MM.1S (cell line): Measurements from ENCODE around the gene MRAS.

Source experiments
- DNase-seq: peaks from one replicate; pipeline ENCODE4 v3.0.0-alpha.2; 2015
- H2AFZ ChIP-seq: fragments of 300-600 bp; sonication (generic); 2 replicates; pipeline ENCODE4 v1.6.0; 2016; ENCODE audit warnings: antibody characterized with exemption, low read length
- H3F3A ChIP-seq: fragments of 300-600 bp; sonication (generic); 2 replicates; pipeline ENCODE4 v1.6.1; 2016; ENCODE audit warnings: mild to moderate bottlenecking, antibody characterized with exemption, low read length, moderate library complexity, mixed read lengths; ENCODE audit not compliant: insufficient read depth
- H3K27ac ChIP-seq: fragments of 300-600 bp; sonication (generic); 2 replicates; pipeline ENCODE4 v1.5.1; 2016; ENCODE audit warnings: mild to moderate bottlenecking, low read length
- H3K27me3 ChIP-seq: fragments of 300-600 bp; sonication (generic); replicated peaks from 2 replicates; pipeline ENCODE4 v1.6.0; 2016; ENCODE audit warnings: low read length; ENCODE audit not compliant: insufficient read depth
- H3K36me3 ChIP-seq: fragments of 300-600 bp; sonication (generic); replicated peaks from 2 replicates; pipeline ENCODE4 v1.6.1; 2016; ENCODE audit warnings: mild to moderate bottlenecking, low read length, mixed read lengths; ENCODE audit not compliant: insufficient read depth
- H3K4me1 ChIP-seq: fragments of 300-600 bp; sonication (generic); 2 replicates; pipeline ENCODE4 v1.6.1; 2016; ENCODE audit warnings: low read length, mixed read lengths
- H3K4me2 ChIP-seq: fragments of 300-600 bp; sonication (generic); 2 replicates; pipeline ENCODE4 v1.6.0; 2016; ENCODE audit warnings: low read depth, low read length
- H3K4me3 ChIP-seq: fragments of 300-600 bp; sonication (generic); 2 replicates; pipeline ENCODE4 v1.5.1; 2016; ENCODE audit warnings: low read length, mixed read lengths
- H3K79me2 ChIP-seq: fragments of 300-600 bp; sonication (generic); 2 replicates; pipeline ENCODE4 v1.6.1; 2016; ENCODE audit warnings: mixed run types, low read length, mixed read lengths
- H3K9ac ChIP-seq: fragments of 300-600 bp; sonication (generic); 2 replicates; pipeline ENCODE4 v1.6.1; 2016; ENCODE audit warnings: low read length, mixed read lengths
- H3K9me2 ChIP-seq: fragments of 300-600 bp; sonication (generic); replicated peaks from 2 replicates; pipeline ENCODE4 v1.6.1; 2016; ENCODE audit warnings: mild to moderate bottlenecking, low read length, mixed read lengths; ENCODE audit not compliant: insufficient read depth
- H3K9me3 ChIP-seq: fragments of 300-600 bp; sonication (generic); replicated peaks from 2 replicates; pipeline ENCODE4 v1.6.1; 2016; ENCODE audit warnings: mild to moderate bottlenecking, low read length, mixed read lengths; ENCODE audit not compliant: insufficient read depth
- H4K20me1 ChIP-seq: fragments of 300-600 bp; sonication (generic); 2 replicates; pipeline ENCODE4 v1.6.1; 2016; ENCODE audit warnings: mild to moderate bottlenecking, low read length, moderate library complexity, mixed read lengths; ENCODE audit not compliant: insufficient read depth
- EZH2 ChIP-seq: fragments of 300-600 bp; sonication (generic); optimal IDR thresholded peaks from 2 replicates; pipeline ENCODE3; 2017; ENCODE audit warnings: low read depth, mild to moderate bottlenecking, antibody characterized with exemption, low read length, mixed read lengths
- EZH2phosphoT487 ChIP-seq: fragments of 300-600 bp; sonication (generic); IDR thresholded peaks from 2 replicates; pipeline ENCODE4 v1.6.1; 2018; ENCODE audit warnings: antibody characterized with exemption, low read length
- TF ChIP-seq, protein P1 (sequence below): fragments of 300-600 bp; sonication (generic); IDR thresholded peaks from 2 replicates; pipeline ENCODE4 v1.5.1; 2016; ENCODE audit warnings: antibody characterized with exemption, low read length, mixed read lengths

MRAS gene

DNA sequence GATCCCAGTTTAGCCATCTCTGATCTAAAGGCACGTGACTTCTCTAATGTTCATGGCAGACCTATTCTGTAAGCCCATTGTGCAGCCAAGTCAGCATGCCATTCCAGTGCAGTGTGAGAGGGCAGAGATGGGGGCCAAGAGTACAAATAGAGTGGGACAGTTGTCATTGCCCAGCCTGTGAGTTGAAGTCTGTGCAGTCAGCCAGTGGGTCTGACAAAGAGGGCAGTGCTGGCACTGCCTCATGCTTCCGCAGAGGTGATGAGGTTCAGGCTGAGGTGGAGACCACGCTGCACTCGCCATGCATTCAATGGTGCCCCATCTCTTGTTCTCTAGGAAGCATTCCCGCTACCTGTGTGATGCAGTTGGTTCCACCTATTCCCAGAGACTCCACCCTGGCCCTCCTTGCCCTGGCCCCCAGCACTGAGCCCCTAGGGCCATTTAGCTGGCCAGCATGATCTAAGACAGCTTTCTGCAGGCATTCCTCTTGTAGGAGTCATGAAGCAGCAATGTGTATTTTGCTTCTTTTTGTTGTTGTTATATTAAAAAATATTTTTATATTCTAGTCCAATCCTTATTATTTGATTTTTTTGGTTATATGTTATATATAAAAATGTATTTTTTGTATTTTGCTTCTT is 3.7 kb downstream of the MRAS start:
- Histone ChIP-seq H3K4me2 (no peak overlapping the region), H3K9me3 (no peaks in the 10 kb centered on the region), H3K27me3 (peaks cover 5% of the 10 kb centered on the region)

GRCh38 chr3:138354376-138354775 is 6.0 kb downstream of the MRAS start:
- H3K9ac ChIP-seq, result no peak overlapping the region
- H3K4me2 ChIP-seq, result no peak overlapping the region
- no peaks in the 10 kb centered on the region for H3K9me2 ChIP-seq
- H3K4me3 ChIP-seq, result no peak overlapping the region
- H3K27me3 ChIP-seq, result no peaks in the 10 kb centered on the region
- no peak overlapping the region for H2AFZ ChIP-seq
- no peaks in the 10 kb centered on the region for H4K20me1 ChIP-seq
- no peaks in the 10 kb centered on the region for H3K36me3 ChIP-seq
- no peaks in the 10 kb centered on the region for H3F3A ChIP-seq
- H3K9me3 ChIP-seq, result no peaks in the 10 kb centered on the region
- TF ChIP-seq EZH2phosphoT487 (no peak), EZH2 (no peak)
- TF ChIP-seq, protein P1, sequence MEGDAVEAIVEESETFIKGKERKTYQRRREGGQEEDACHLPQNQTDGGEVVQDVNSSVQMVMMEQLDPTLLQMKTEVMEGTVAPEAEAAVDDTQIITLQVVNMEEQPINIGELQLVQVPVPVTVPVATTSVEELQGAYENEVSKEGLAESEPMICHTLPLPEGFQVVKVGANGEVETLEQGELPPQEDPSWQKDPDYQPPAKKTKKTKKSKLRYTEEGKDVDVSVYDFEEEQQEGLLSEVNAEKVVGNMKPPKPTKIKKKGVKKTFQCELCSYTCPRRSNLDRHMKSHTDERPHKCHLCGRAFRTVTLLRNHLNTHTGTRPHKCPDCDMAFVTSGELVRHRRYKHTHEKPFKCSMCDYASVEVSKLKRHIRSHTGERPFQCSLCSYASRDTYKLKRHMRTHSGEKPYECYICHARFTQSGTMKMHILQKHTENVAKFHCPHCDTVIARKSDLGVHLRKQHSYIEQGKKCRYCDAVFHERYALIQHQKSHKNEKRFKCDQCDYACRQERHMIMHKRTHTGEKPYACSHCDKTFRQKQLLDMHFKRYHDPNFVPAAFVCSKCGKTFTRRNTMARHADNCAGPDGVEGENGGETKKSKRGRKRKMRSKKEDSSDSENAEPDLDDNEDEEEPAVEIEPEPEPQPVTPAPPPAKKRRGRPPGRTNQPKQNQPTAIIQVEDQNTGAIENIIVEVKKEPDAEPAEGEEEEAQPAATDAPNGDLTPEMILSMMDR, result no peak
- H3K4me1 ChIP-seq, result no peaks in the 10 kb centered on the region
- no peak for DNase-seq
- no peak overlapping the region for H3K27ac ChIP-seq
- H3K79me2 ChIP-seq, result no peaks in the 10 kb centered on the region

More for the DNA sequence above, 3.7 kb downstream of the MRAS start:
- DNase-seq, result no peak
- Histone ChIP-seq H3K4me3 (no peak overlapping the region), H2AFZ (no peak overlapping the region), H3K9me2 (no peaks in the 10 kb centered on the region), H3K4me1 (no peaks in the 10 kb centered on the region), H3K36me3 (no peaks in the 10 kb centered on the region), H3K9ac (no peak overlapping the region), H3F3A (no peaks in the 10 kb centered on the region), H4K20me1 (no peaks in the 10 kb centered on the region), H3K79me2 (no peaks in the 10 kb centered on the region), H3K27ac (no peak overlapping the region)
- TF ChIP-seq, protein P1, result no peak
- TF ChIP-seq EZH2phosphoT487 (no peak), EZH2 (no peak)

DNA sequence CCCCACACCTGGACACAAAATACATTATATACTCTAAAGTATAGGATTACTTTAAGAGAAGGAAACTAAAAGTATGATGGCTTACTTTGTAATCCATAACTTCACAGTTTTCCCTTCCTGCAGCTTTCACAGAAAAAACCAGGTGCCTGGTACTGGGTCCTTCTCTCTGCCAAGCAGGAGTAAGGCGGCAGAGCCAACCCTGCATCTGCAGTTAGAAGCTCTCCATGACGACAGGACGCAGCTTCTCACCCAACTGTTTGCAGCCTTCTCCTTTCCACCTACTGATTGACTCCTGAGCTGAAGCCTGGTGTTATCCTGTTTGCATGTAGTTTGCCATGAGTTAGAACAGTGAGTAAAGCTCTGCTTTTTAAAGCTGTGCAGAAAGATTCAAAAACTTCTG is 6.7 kb downstream of the MRAS start:
- Histone ChIP-seq H3K4me3 (no peak overlapping the region), H3K9ac (no peak overlapping the region), H2AFZ (no peak overlapping the region), H3F3A (no peaks in the 10 kb centered on the region), H3K9me3 (no peaks in the 10 kb centered on the region), H3K79me2 (no peaks in the 10 kb centered on the region), H3K4me1 (no peaks in the 10 kb centered on the region), H3K4me2 (no peak overlapping the region), H4K20me1 (no peaks in the 10 kb centered on the region), H3K27me3 (no peaks in the 10 kb centered on the region), H3K9me2 (no peaks in the 10 kb centered on the region), H3K27ac (no peak overlapping the region), H3K36me3 (no peaks in the 10 kb centered on the region)
- DNase-seq, result no peak
- TF ChIP-seq, protein P1, result no peak
- TF ChIP-seq EZH2 (no peak), EZH2phosphoT487 (no peak)
